Measurements from ENCODE around the gene RELL1. TPM values are rescaled to one million over a fixed set of nuclear protein-coding genes. Genes with fewer than 3 reads are reported as not detected.

RELL1 gene
- total and polyA plus RNA-seq, 4 donors = 1.8 to 47.4 (median 20.6) TPM

- DNase-seq = no peak
- Histone ChIP-seq H3K27ac (ENCODE audit: low read depth in 1 of 2, low read length in 1 of 2) (no peak overlapping the region), H3K9ac (ENCODE audit: insufficient read depth in 1 of 2, low read length in 2 of 2) (no peak overlapping the region), H3K36me3 (ENCODE audit: control insufficient read depth in 4 of 4, insufficient read depth in 4 of 4, low read length in 4 of 4) (no peaks in the 10 kb centered on the region), H3K4me1 (ENCODE audit: control insufficient read depth in 5 of 5, insufficient read depth in 5 of 5, low read length in 5 of 5) (no peaks in the 10 kb centered on the region), H3K9me3 (ENCODE audit: control insufficient read depth in 4 of 4, insufficient read depth in 3 of 4, low read length in 3 of 4) (peaks cover 0 to 3% (median 0%) of the 10 kb centered on the region in 4 donors), H3K27me3 (ENCODE audit: control insufficient read depth in 3 of 3, insufficient read depth in 3 of 3, low read length in 2 of 3) (no peaks in the 10 kb centered on the region), H3K4me3 (no peak overlapping the region)
- 96 to 98% methylated on average over 2 of the region's 2 CpGs for WGBS, 2 donors
- TF ChIP-seq CTCF (IDR thresholded peaks at IDR 0.05; ENCODE audit: control extremely low read depth, extremely low read depth) = no peak
- no peak for ATAC-seq (ENCODE audit: insufficient read depth, low FRiP score)
Measured at GRCh38 chr4:37693030-37693429, 6.9 kb upstream of the RELL1 start.

- no peak overlapping the region for H3K4me3 ChIP-seq
- WGBS, 2 donors = 94% methylated on average over 3 of the region's 3 CpGs
- H3K9me3 ChIP-seq (ENCODE audit: control insufficient read depth in 4 of 4, insufficient read depth in 3 of 4, low read length in 3 of 4) = peaks cover 0 to 3% (median 0%) of the 10 kb centered on the region in 4 donors
- no peak for TF ChIP-seq CTCF (IDR thresholded peaks at IDR 0.05; ENCODE audit: control extremely low read depth, extremely low read depth)
- H3K4me1 ChIP-seq (ENCODE audit: control insufficient read depth in 5 of 5, insufficient read depth in 5 of 5, low read length in 5 of 5) = peaks cover 0 to 8% (median 0%) of the 10 kb centered on the region in 5 donors
- no peak overlapping the region for H3K9ac ChIP-seq (ENCODE audit: insufficient read depth in 1 of 2, low read length in 2 of 2)
- no peaks in the 10 kb centered on the region for H3K27me3 ChIP-seq (ENCODE audit: control insufficient read depth in 3 of 3, insufficient read depth in 3 of 3, low read length in 2 of 3)
- H3K36me3 ChIP-seq (ENCODE audit: control insufficient read depth in 4 of 4, insufficient read depth in 4 of 4, low read length in 4 of 4) = no peaks in the 10 kb centered on the region
- DNase-seq = no peak
- no peak for ATAC-seq (ENCODE audit: insufficient read depth, low FRiP score)
- H3K27ac ChIP-seq (ENCODE audit: low read depth in 1 of 2, low read length in 1 of 2) = no peak overlapping the region
Measured at GRCh38 chr4:37690976-37691375, 4.8 kb upstream of the RELL1 start.

- Histone ChIP-seq H3K27me3 (ENCODE audit: control insufficient read depth in 3 of 3, insufficient read depth in 3 of 3, low read length in 2 of 3) (no peaks in the 10 kb centered on the region), H3K4me3 (no peak overlapping the region), H3K27ac (ENCODE audit: low read depth in 1 of 2, low read length in 1 of 2) (no peak overlapping the region), H3K36me3 (ENCODE audit: control insufficient read depth in 4 of 4, insufficient read depth in 4 of 4, low read length in 4 of 4) (no peaks in the 10 kb centered on the region), H3K9me3 (ENCODE audit: control insufficient read depth in 4 of 4, insufficient read depth in 3 of 4, low read length in 3 of 4) (peaks cover 0 to 3% (median 0%) of the 10 kb centered on the region in 4 donors), H3K4me1 (ENCODE audit: control insufficient read depth in 5 of 5, insufficient read depth in 5 of 5, low read length in 5 of 5) (peaks cover 0 to 16% (median 9%) of the 10 kb centered on the region in 5 donors), H3K9ac (ENCODE audit: insufficient read depth in 1 of 2, low read length in 2 of 2) (no peak overlapping the region)
- ATAC-seq (ENCODE audit: insufficient read depth, low FRiP score) (no peak), DNase-seq (no peak)
- TF ChIP-seq CTCF (IDR thresholded peaks at IDR 0.05; ENCODE audit: control extremely low read depth, extremely low read depth) = no peak
- 97 to 98% methylated on average over 1 of the region's 1 CpG for WGBS, 2 donors
Measured at GRCh38 chr4:37689353-37690095, 3.3 kb upstream of the RELL1 start.

Measured in lung (tissue), 12 donors.